H1 (cell line): ENCODE data around the gene TRHDE. TPM values are rescaled to one million over a fixed set of nuclear protein-coding genes. Genes with fewer than 3 reads are reported as not detected.
A peak's percentile ranks its signal among the peaks of the same experiment; 100 is the strongest.

Source experiments
- CTCF ChIA-PET: fragments of 300-600 bp; sonication (Branson Sonifier 250); formaldehyde crosslinking; loops from one replicate; lab custom pipeline; 2021; ENCODE audit not compliant: partially characterized antibody; lab: Charles Lee
- POLR2A ChIA-PET: fragments of 300-600 bp; sonication (Branson Sonifier 250); formaldehyde crosslinking; loops from one replicate; lab custom pipeline; 2021; ENCODE audit warnings: inconsistent platforms; ENCODE audit not compliant: partially characterized antibody; lab: Charles Lee
- DNase-seq, 2 experiments: peaks; one replicate each; pipeline versions ENCODE4 v3.0.0 to v3.0.0-alpha.2; 2010 to 2022; ENCODE audit warnings: low spot score in 2 of 2, low read depth in 1 of 2, mixed read lengths in 1 of 2
- FAIRE-seq: peaks from 2 replicates; lab custom pipeline; 2011; peaks lifted over from hg19 to GRCh38; lab: Jason Lieb, UNC
- H2AFZ ChIP-seq: 2 replicates; pipeline ENCODE4 v1.8.1; 2012; ENCODE audit warnings: low read length, inconsistent platforms
- H2AK5ac ChIP-seq: 2 replicates; pipeline ENCODE4 v1.6.1; 2013; ENCODE audit warnings: low read depth, low read length
- H2BK120ac ChIP-seq: replicated peaks from 2 replicates; pipeline ENCODE3; 2013; ENCODE audit warnings: low read depth, low read length, inconsistent platforms
- H2BK12ac ChIP-seq: 2 replicates; pipeline ENCODE4 v1.6.1; 2013; ENCODE audit warnings: low read depth, low read length
- H2BK15ac ChIP-seq: 2 replicates; pipeline ENCODE4 v1.6.1; 2013; ENCODE audit warnings: low read length
- H2BK20ac ChIP-seq: 2 replicates; pipeline ENCODE4 v1.6.1; 2013; ENCODE audit warnings: low read length
- H2BK5ac ChIP-seq: 2 replicates; pipeline ENCODE4 v1.6.1; 2013; ENCODE audit warnings: low read depth, low read length
- H3K14ac ChIP-seq: 2 replicates; pipeline ENCODE4 v1.6.1; 2013; ENCODE audit warnings: inconsistent platforms; ENCODE audit not compliant: insufficient read length
- H3K18ac ChIP-seq: 2 replicates; pipeline ENCODE4 v1.6.1; 2013; ENCODE audit warnings: low read length; ENCODE audit errors: extremely low read depth
- H3K23ac ChIP-seq: 2 replicates; pipeline ENCODE4 v1.6.1; 2013; ENCODE audit warnings: inconsistent platforms; ENCODE audit not compliant: insufficient read length
- H3K23me2 ChIP-seq: 2 replicates; pipeline ENCODE4 v1.6.1; 2013; ENCODE audit warnings: low read depth, low read length
- H3K27ac ChIP-seq: 2 replicates; pipeline ENCODE4 v1.6.1; 2011; ENCODE audit warnings: low read depth, low read length, inconsistent platforms
- H3K27me3 ChIP-seq, 4 experiments: replicated peaks in 1 of 4; 1 replicate in 1 of 4; 2 replicates in 3 of 4; pipeline versions ENCODE4 v1.6.1 to v1.8.1; 2011 to 2013; ENCODE audit warnings: low read length in 3 of 4, mild to moderate bottlenecking in 3 of 4, inconsistent platforms in 2 of 4, mixed read lengths in 2 of 4, moderate library complexity in 1 of 4; ENCODE audit not compliant: control insufficient read depth in 3 of 4, insufficient read depth in 3 of 4; ENCODE audit errors: extremely low read depth in 1 of 4
- H3K36me3 ChIP-seq, 4 experiments: 2 replicates each; pipeline versions ENCODE4 v1.6.1 to v1.8.1; 2011 to 2013; ENCODE audit warnings: mild to moderate bottlenecking in 4 of 4, low read length in 3 of 4, moderate library complexity in 2 of 4, control low read depth in 1 of 4, inconsistent platforms in 1 of 4; ENCODE audit not compliant: insufficient read depth in 4 of 4, control insufficient read depth in 2 of 4
- H3K4ac ChIP-seq: replicated peaks from 2 replicates; pipeline ENCODE3; 2013; ENCODE audit warnings: low read length, low read depth, mixed read lengths, inconsistent platforms; ENCODE audit not compliant: insufficient read length
- H3K4me1 ChIP-seq, 4 experiments: replicated peaks in 1 of 4; 1 replicate in 1 of 4; 2 replicates in 3 of 4; pipeline versions ENCODE4 v1.6.1 to v1.8.1; 2011 to 2013; ENCODE audit warnings: low read length in 3 of 4, inconsistent platforms in 2 of 4, mixed read lengths in 1 of 4; ENCODE audit not compliant: insufficient read depth in 4 of 4, control insufficient read depth in 3 of 4
- H3K4me2 ChIP-seq, 2 experiments: 2 replicates each; pipeline versions ENCODE4 v1.6.1 to v1.8.1; 2011 to 2013; ENCODE audit warnings: low read depth in 2 of 2, low read length in 2 of 2, control low read depth in 1 of 2, inconsistent platforms in 1 of 2, mild to moderate bottlenecking in 1 of 2; ENCODE audit not compliant: insufficient read depth in 1 of 2
- H3K4me3 ChIP-seq, 4 experiments: fragments of 200-600, 300-600 bp in 1 of 4; sonication (generic), shearing (Covaris generic), sonication (Bioruptor Twin) in 1 of 4; 2 replicates each; pipeline versions ENCODE4 v1.5.1 to v1.8.1; 2011 to 2016; ENCODE audit warnings: low read length in 4 of 4, low read depth in 3 of 4, control low read depth in 2 of 4, inconsistent platforms in 2 of 4, mild to moderate bottlenecking in 2 of 4, mixed read lengths in 1 of 4, moderate library complexity in 1 of 4; ENCODE audit not compliant: insufficient read depth in 2 of 4; ENCODE audit errors: extremely low read depth in 1 of 4
- H3K56ac ChIP-seq: replicated peaks from 2 replicates; pipeline ENCODE3; 2013; ENCODE audit warnings: low read depth, mild to moderate bottlenecking, mixed read lengths, low read length, inconsistent platforms; ENCODE audit not compliant: insufficient read length
- H3K79me1 ChIP-seq: 2 replicates; pipeline ENCODE4 v1.6.1; 2013; ENCODE audit warnings: low read depth, low read length, control low read depth
- H3K79me2 ChIP-seq, 2 experiments: 2 replicates each; pipeline versions ENCODE4 v1.6.1 to v1.8.1; 2012 to 2013; ENCODE audit warnings: low read length in 2 of 2, mild to moderate bottlenecking in 2 of 2, inconsistent platforms in 1 of 2; ENCODE audit not compliant: insufficient read depth in 2 of 2, control insufficient read depth in 1 of 2
- H3K9ac ChIP-seq, 4 experiments: replicated peaks in 1 of 4; 1 replicate in 1 of 4; 2 replicates in 3 of 4; pipeline versions ENCODE4 v1.6.1 to v1.8.1; 2011 to 2013; ENCODE audit warnings: low read depth in 3 of 4, low read length in 3 of 4, control low read depth in 2 of 4, mild to moderate bottlenecking in 2 of 4, moderate library complexity in 2 of 4, inconsistent platforms in 1 of 4; ENCODE audit errors: extremely low read depth in 1 of 4
- H3K9me3 ChIP-seq, 2 experiments: 2 replicates each; pipeline versions ENCODE4 v1.6.1 to v1.8.1; 2012 to 2013; ENCODE audit warnings: mild to moderate bottlenecking in 2 of 2, moderate library complexity in 2 of 2, control low read depth in 1 of 2, inconsistent platforms in 1 of 2, low read depth in 1 of 2, low read length in 1 of 2, mixed read lengths in 1 of 2; ENCODE audit not compliant: insufficient read depth in 2 of 2
- H4K20me1 ChIP-seq, 2 experiments: replicated peaks in 1 of 2; 2 replicates each; pipeline versions ENCODE3 to v1.8.1; 2011 to 2013; ENCODE audit warnings: inconsistent platforms in 2 of 2, low read length in 2 of 2, mild to moderate bottlenecking in 1 of 2; ENCODE audit not compliant: insufficient read depth in 2 of 2, control insufficient read depth in 1 of 2
- H4K5ac ChIP-seq: 2 replicates; pipeline ENCODE4 v1.6.1; 2013; ENCODE audit warnings: low read length, low read depth, mixed read lengths, inconsistent platforms; ENCODE audit not compliant: insufficient read length
- H4K8ac ChIP-seq: 2 replicates; pipeline ENCODE4 v1.8.0; 2013; ENCODE audit warnings: mild to moderate bottlenecking, moderate library complexity, low read length, inconsistent platforms; ENCODE audit not compliant: insufficient read depth; ENCODE audit errors: extremely low read depth
- H4K91ac ChIP-seq: replicated peaks from 2 replicates; pipeline ENCODE3; 2013; ENCODE audit warnings: low read length, mixed read lengths, inconsistent platforms; ENCODE audit not compliant: insufficient read length
- CHD1 ChIP-seq: IDR thresholded peaks from 2 replicates; pipeline ENCODE4 v1.6.1; 2012; ENCODE audit warnings: low read depth, low read length, improper control_type of control experiment
- KDM1A ChIP-seq: fragments of 200-600, 300-600 bp; sonication (generic); IDR thresholded peaks from 2 replicates; pipeline ENCODE4 v1.7.1; 2016; ENCODE audit warnings: mild to moderate bottlenecking, low read length, borderline replicate concordance
- RAD21 ChIP-seq, 2 experiments: IDR thresholded peaks in 1 of 2; conservative IDR thresholded peaks in 1 of 2; 2 replicates each; pipeline ENCODE4 v1.6.1; 2011; ENCODE audit warnings: low read depth in 2 of 2, low read length in 2 of 2, improper control_type of control experiment in 1 of 2, inconsistent platforms in 1 of 2, mild to moderate bottlenecking in 1 of 2, moderate library complexity in 1 of 2
- TAF1 ChIP-seq: IDR thresholded peaks from 2 replicates; pipeline ENCODE4 v1.6.1; 2011; ENCODE audit warnings: mild to moderate bottlenecking, low read depth, low read length
- TCF12 ChIP-seq: IDR thresholded peaks from 2 replicates; pipeline ENCODE4 v1.6.1; 2011; ENCODE audit warnings: low read depth, mild to moderate bottlenecking, low read length
- WGBS, 2 experiments: shearing (Covaris generic) in 1 of 2; methylation state at CpG; one replicate each; pipeline versions ENCODE4 v1.1.6 to v1.1.7; 2013 to 2015; ENCODE audit warnings: low lambda C conversion rate in 2 of 2, mixed read lengths in 2 of 2, inconsistent platforms in 1 of 2, low coverage in 1 of 2, missing lambda C conversion rate in 1 of 2; ENCODE audit not compliant: insufficient replicate concordance in 2 of 2, insufficient coverage in 1 of 2, insufficient read length in 1 of 2; ENCODE audit errors: extremely low coverage in 1 of 2, missing lambda C conversion rate in 1 of 2; 5-methylcytosine and 5-hydroxymethylcytosine counted together
- polyA plus RNA-seq, 7 experiments: library from polyadenylated mRNA; depleted of rRNA in 3 of 7; stranded (reverse) in 5 of 7; unstranded in 2 of 7; fragments of >200 nt in 5 of 7; fragments of 200-250 nt in 2 of 7; gene quantifications; 1 replicate in 5 of 7; 2 replicates in 1 of 7; 4 replicates in 1 of 7; pipeline versions ENCODE4 v1.2.1 to v1.2.3, GENCODE V29; 2011 to 2013; ENCODE audit warnings: missing spikeins in 2 of 7, mixed read lengths in 2 of 7
- total RNA-seq: library from RNA; stranded (reverse); fragmentation: NEBNext Ultra II Directional; extraction: Animal tissue kit (Norgen Biotek cat#: 25700); gene quantifications from 2 replicates; pipeline ENCODE4 v1.2.1, GENCODE V29; 2021
- TF ChIP-seq, protein P1 (sequence below), 3 experiments: IDR thresholded peaks; 1 replicate in 2 of 3; 2 replicates in 1 of 3; pipeline versions ENCODE4 v1.5.1 to v1.6.1; 2011; ENCODE audit warnings: low read length in 3 of 3, mild to moderate bottlenecking in 3 of 3, inconsistent platforms in 2 of 3, low read depth in 1 of 3, moderate library complexity in 1 of 3; ENCODE audit not compliant: insufficient read depth in 1 of 3; ENCODE audit errors: control extremely low read depth in 1 of 3

TRHDE gene
- total and polyA plus RNA-seq, 2 of the 8 experiments (the other 6 are each of a cell fraction or from before 2014, with no cell fraction given), result 1.3 to 5.0 TPM

DNA sequence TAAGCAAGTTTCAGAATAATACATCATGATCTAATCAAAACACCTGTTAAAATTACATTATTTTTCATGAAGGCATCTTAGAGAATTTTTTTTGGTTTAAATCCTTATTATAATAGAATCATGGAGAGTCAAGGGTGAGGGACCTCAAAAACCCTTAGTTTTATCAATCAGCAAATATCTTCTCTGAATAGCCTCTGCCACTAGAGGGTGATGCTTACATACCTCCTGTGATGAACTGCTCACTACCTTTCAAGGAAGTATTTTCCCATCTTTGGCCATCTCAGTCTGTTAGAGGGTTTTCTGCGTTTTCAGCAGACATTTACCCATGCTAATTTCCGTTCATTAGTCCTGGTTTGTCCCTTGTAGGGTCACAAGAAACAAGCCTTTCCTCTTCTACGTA lies 200.2 kb downstream of the TRHDE start:
- Histone ChIP-seq H4K5ac (no peak overlapping the region), H3K4me3 (no peak overlapping the region), H3K56ac (no peak overlapping the region), H3K4ac (no peak overlapping the region), H2BK5ac (no peak overlapping the region), H3K14ac (no peak overlapping the region), H3K4me2 (0 out of 4 replicates have a peak overlapping the region, but pooled peaks of 1 of the 2 experiments have one; percentile 40), H3K27ac (no peak overlapping the region), H3K23me2 (no peaks in the 10 kb centered on the region), H3K23ac (no peak overlapping the region), H4K91ac (no peak overlapping the region), H3K36me3 (no peaks in the 10 kb centered on the region), H4K8ac (no peak overlapping the region), H3K27me3 (no peaks in the 10 kb centered on the region), H2AK5ac (no peak overlapping the region), H2AFZ (0 out of 2 replicates have a peak overlapping the region, but pooled peaks have one; percentile 35), H3K4me1 (peaks cover 0 to 5% (median 0%) of the 10 kb centered on the region in 4 experiments; a peak in 1 of 7 replicates), H2BK12ac (no peak overlapping the region), H2BK120ac (no peak overlapping the region), H3K9ac (no peak overlapping the region), H3K79me2 (no peaks in the 10 kb centered on the region), H3K18ac (no peak overlapping the region; the same call in 1 of the 2 replicates), H3K79me1 (no peaks in the 10 kb centered on the region), H2BK20ac (no peak overlapping the region), H3K9me3 (no peaks in the 10 kb centered on the region), H2BK15ac (no peak overlapping the region), H4K20me1 (no peaks in the 10 kb centered on the region)
- ChIA-PET POLR2A (no interaction called here), CTCF (interaction anchor here (0.9 to 1.4 kb wide), 5 partner anchors 9 to 208 kb away, joined by 3 to 4 read pairs (median 3); no protein-coding TSS in a partner anchor)
- 85% methylated on average over 3 of the region's 3 CpGs; no CpG with 5 or more reads in 1 of the 2 experiments for WGBS, 2 experiments
- no peak for DNase-seq
- no peak for FAIRE-seq
- TF ChIP-seq CHD1, result no peak
- 0 out of 4 replicates have a peak, but pooled peaks of 1 of the 2 experiments have one; percentile 2 for TF ChIP-seq RAD21 (IDR thresholded peaks at IDR 0.05 in 1 of 2, conservative IDR thresholded peaks at IDR 0.05 in 1 of 2; ENCODE audit: low read depth in 2 of 2, low read length in 2 of 2)
- TF ChIP-seq KDM1A, result peak; percentile 91
- TF ChIP-seq TCF12, result no peak
- no peak for TF ChIP-seq TAF1
- TF ChIP-seq, protein P1, sequence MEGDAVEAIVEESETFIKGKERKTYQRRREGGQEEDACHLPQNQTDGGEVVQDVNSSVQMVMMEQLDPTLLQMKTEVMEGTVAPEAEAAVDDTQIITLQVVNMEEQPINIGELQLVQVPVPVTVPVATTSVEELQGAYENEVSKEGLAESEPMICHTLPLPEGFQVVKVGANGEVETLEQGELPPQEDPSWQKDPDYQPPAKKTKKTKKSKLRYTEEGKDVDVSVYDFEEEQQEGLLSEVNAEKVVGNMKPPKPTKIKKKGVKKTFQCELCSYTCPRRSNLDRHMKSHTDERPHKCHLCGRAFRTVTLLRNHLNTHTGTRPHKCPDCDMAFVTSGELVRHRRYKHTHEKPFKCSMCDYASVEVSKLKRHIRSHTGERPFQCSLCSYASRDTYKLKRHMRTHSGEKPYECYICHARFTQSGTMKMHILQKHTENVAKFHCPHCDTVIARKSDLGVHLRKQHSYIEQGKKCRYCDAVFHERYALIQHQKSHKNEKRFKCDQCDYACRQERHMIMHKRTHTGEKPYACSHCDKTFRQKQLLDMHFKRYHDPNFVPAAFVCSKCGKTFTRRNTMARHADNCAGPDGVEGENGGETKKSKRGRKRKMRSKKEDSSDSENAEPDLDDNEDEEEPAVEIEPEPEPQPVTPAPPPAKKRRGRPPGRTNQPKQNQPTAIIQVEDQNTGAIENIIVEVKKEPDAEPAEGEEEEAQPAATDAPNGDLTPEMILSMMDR (IDR thresholded peaks at IDR 0.05; ENCODE audit: control extremely low read depth in 1 of 3, insufficient read depth in 1 of 3, low read depth in 1 of 3, low read length in 3 of 3), result peak in 1 of 3 experiments; percentile 3; a peak in 1 of 4 replicates
